ENCODE measurements around the gene TMEM163.
"Not testable (repeated sequence)": the region's sequence is repeated elsewhere in the genome, so short reads cannot be mapped to it uniquely, and the experiment has no call there.

The TMEM163 gene

DNA sequence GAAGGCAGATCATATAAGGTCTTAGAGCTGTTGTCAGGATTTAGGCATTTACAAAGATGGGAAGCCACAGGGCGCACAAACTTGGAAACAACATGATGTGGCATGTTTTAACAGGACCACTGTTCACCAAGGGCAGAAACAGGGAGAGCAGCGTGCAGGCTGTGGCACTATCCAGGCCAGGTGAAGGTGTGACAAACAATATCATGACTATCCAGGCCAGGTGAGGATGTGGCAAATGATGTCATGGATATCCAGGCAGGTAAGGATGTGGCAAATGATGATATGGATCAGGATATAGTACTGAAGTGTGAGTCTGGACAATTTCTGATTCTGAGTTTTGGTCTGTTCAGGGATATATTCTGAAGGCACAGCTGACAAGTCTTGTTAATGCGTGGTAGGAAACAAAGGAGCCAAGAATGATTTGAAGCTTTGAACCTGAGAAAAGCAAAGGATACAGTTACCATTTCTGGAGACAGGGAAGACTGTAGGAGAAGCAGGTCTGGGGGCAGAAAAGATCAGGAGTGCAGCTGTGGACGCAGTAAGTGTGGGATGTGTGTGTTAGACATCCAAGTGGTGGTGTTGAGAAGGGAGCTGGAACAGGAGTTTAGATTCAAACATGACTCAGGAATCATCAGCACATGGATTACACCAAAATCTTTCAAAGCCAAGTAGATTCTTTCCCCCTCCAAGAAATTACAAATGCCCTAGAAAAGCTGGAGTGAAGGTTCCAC is 205.9 kb downstream of the TMEM163 start:
- DNase-seq: no peak

DNA sequence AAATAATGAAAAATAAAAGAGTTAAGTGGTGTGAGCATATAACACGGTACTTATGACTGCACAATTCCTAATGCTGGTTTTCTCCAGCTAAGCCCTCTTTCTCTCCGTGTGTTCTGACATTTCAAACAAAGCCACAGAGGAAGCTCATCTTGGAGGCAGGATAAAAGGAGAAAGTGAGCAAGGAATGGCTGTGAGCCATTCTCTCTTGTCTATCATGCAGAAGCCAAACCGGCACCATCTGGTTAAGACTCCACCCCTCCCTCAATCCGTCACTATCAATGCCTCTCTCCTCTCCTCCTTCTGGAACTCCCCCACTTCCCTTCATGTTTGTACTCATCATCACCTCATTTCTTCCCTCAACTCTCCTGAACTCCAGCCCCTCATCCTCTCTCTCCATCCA is 210.4 kb downstream of the TMEM163 start:
- DNase-seq: no peak

DNA sequence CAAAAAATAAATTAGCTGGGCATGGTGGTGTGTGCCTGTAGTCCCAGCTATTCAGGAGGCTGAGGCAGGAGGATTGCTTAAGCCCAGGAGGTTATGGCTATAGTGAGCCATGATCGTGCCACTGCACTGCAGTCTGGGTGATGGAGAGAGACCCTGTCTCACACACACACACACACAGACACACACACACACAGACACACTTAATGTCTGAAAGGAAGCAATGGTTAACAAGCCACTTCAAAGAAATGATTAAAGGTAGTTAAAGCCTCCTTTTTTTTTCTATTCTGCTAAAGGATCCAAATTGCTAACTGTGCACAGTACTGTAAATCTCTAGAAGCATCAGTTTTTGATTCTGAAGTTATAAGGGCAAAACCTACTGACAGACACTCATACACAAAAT is 211.1 kb downstream of the TMEM163 start:
- DNase-seq: no peak

DNA sequence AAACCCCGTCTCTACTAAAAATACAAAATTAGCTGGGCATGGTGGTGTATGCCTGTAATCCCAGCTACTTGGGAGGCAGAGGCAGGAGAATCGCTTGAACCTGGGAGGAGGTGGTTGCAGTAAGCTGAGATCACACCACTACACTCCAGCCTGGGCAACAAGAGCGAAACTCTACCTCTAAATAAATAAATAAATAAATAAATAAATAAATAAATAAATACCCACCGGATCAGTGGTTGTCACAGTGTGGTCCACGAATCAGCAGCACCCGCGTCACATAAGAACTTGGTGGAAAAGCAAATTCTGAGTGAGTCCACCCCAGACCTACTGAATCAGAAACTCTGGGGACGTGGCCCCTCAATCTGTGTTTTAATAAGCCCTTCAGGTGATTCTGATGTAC is 211.6 kb downstream of the TMEM163 start:
- DNase-seq: not testable (repeated sequence)

DNA sequence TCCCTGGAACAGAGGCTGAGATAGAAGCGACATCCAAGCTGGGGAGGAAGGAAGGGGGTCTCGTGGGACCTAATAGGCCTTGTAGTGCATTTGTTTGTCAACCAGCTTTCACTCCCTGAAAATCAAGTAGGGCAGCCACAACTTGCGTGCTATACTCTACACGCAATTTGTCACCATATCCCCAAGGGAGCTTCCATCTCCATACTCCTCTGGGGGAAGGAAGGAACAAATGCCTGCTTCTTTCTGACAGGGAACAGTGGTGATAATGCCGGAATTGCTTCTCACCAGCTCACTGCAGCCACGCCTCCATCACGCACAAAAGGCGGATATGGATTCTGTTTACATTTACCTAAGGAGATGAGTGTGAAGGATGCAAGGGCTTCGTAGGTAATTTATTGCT is 213.4 kb downstream of the TMEM163 start:
- DNase-seq: no peak

DNA sequence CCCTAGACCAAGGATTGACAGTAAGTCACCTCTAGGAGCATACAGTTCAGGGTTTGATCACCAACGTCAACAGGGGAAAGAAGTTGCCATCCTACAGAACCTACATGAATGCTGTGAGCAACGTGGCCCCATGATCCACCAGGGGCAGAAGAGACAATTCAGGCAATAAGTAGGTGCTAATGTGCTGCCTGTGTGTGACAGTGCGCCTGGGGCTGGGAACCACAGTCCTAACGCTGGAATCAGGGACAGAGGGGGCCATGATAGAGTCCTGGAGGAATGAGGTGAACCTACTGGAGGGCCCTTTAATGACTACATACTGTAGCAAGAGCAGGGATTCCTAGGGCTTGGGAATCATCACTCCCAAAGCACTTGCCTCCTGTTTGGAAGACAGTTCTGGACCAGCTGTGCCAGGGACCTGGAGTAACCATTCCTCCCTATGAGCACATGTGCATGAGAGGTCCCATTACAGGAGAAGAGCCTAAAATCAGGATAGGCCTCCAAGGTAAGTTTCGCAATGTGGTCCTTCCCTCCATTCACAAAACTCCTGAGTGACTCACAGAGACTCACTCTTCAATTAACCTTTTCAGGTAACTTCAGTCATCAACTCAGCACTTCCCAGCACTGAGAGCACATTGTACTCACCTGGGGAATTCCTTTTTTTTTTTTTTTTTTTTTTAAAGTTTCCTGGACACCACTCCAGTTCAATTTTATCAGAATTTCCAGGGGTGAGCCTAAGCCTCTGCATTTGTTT is 214.0 kb downstream of the TMEM163 start:
- DNase-seq: no peak

DNA sequence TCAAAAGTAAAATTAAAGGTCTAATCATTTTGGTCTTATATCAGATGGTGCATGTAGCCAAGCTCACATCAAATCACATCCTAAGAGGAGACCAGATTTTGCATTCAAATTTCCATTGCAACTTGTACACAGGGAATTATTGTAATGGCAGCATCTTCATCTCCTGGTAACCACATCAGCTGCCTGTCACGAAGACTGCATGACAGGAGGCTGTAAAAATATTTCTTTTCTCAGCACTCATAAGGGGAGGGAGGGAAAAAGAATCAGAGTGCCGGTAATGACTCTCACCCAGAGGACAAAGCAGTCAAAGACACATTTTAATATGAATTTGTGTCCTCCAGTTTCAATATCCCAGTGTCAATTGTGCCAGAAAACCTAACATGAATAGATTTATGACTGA is 216.7 kb downstream of the TMEM163 start:
- DNase-seq: no peak

DNA sequence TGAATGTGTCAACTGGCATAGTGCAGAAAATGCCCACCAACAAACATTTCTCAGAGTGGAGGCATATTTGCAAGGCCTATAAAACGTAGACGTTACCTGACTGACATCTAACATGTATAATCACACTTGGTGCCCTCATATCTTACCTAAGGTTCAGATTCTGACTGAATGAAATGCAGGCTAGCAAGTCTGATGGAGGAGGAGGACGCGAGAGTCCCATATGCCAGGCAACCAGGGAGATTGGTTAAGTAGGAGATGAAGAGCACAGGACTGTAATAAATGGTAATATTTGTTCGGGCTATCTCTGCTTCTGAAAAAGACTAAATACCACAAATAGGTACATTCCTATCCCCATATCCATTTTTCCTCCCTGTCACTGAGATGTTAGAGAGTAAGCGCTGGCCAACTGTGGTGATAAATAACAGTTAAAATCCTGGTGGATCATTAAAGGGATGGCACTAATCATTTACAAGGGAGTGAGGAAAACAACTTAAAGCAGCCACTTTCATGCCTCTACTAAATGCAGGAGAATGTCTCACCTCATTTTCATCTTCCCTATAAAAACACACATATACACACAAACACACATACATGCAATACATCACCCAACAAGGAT is 217.2 kb downstream of the TMEM163 start:
- no peak for DNase-seq

DNA sequence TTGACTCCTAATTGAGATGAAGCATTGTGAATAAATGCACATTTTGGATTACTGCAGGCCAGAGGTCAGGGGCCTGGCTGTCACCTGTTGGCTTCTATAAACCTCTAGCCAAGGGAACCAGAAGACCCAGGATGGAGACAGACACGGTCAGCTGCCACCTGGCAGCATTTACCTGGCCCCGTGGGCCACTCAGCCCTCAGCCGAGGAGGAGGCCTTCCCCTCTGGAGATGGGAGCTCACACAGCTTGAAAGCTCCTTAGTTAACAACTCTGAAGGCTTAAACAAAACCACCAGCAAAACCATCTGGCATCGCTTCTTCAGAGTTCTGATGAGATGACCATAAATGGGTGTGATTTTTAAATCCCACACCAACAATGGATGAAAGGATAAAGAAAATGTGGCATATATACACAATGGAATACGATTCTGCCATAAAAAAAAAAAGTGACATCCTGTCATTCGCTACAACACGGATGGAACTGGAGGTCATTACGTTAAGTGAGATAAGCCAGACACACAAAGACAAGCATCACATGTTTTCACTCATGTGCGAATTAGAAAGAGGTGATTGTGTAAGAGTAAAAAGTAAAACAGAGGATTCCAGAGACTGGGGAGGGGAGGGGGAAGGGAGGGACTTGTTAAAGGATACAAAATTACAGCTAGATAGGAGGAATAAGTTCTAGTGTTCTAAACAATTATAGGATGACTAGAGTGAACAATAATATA is 218.4 kb downstream of the TMEM163 start:
- DNase-seq: no peak

DNA sequence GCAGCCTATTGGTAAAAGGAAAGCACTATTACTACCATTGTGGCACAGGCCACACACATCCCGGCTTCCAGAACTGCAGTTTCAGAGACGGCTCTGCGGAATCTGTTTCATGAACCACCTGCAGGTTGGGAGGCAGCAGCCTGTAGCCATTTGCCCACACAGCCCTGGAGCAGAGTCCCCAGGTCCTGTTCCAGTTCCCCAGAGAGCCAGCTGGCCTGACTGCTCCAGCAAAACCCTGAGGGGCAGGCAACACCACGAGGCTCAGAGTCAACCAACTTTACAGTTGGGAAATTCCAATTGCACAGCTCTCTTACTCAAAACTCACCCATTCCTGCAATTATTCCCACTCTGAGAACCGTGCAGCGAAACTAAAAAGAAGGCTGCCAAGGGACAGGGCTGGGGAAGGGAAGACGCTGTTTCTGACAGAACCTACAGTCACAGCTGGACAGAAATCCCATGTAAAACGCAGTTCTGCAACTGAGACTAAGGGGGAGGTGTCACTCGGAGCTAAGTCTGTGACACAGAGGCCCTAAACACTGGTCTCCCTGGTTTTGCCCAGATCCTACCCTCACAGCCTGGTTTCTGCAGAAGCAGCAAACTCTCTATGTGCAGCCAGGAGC is 219.4 kb downstream of the TMEM163 start:
- no peak for DNase-seq

DNA sequence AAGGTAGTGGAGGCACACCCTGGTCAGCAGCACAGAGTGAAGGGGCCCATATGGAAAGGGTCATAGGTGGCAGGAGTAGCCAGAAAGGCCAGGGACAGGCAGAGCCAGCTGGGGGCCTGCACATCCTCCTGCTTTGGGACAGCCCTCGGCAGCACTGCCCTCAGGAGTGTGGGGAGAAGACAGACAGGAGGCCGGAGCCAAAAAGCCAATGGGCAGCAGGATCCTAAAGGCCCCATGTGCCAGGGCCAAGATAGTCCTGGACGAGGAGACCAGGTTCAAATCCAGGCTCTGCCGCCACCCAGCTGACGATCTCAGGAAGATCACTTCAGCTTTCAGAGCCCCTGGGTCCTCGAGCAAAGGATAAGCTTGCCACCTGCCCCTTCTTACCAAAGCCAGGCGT is 220.1 kb downstream of the TMEM163 start:
- no peak for DNase-seq

DNA sequence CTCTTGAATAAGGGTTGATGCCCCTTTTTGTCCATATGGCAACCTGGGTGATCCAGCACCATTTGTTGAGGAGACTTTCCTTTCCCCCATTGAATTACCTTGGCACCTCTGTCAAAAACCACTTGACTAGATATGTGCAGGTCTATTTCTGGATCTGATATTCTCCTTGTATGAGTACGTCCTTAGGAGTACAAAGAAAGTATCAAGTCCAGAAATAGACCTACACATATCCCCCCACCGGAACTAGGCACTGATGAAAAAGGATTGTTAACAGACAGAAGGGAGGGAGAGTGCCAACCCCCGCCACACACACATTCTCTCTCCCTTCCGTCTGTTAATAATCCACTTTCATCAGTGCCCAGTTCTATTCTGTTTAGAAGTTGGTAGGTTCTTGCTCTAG is 225.0 kb downstream of the TMEM163 start:
- DNase-seq: no peak

DNA sequence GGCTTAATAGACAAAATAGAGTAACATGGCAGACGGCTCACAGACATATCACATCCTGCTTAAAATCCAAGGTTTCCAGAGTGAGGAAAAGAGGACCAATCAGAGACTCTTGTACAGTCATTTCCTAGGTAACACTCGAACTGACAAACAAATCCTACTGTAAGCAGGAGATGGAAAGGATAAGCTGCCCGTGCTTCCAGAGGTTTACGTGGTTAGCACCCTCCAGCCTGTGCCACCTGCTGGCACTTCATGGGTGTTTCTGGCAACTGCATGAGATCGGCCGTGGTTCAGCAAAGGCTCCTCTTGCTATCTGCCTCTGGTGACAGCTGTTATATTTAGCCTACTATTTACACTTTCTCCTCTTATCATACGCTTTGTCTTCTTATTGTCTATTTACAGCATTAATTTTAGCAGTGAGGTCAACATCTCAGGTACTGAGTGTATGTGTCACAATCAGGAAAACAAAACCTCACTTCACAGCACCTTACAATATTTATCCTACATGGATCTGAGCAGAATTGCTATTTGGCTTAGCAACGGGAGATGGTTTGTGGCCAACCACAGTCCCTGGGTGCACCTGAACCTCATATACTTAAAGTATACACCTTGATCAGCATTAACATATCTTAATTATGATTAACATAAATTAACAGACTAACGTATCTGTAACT is 226.9 kb downstream of the TMEM163 start:
- DNase-seq: peak; percentile 83

DNA sequence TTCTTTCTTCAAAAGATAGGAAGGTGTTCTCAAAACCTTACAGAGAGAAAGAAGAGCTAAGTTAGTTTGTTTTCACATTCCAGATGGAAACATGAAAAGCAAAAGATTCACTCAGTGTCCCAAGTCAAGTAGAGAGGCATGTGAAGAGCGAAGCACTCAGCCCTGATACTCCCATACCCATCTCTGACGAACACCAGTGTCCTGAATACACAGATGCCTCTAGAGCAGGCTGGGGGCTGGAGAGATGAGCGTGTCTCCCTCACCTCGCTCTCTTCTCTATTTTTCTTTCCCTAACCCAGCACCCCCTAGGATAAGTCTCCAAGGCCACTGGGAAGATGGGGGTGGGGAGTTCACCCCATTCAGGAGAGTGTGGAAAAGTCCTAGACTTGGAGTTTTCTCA is 227.8 kb downstream of the TMEM163 start:
- no peak for DNase-seq

DNA sequence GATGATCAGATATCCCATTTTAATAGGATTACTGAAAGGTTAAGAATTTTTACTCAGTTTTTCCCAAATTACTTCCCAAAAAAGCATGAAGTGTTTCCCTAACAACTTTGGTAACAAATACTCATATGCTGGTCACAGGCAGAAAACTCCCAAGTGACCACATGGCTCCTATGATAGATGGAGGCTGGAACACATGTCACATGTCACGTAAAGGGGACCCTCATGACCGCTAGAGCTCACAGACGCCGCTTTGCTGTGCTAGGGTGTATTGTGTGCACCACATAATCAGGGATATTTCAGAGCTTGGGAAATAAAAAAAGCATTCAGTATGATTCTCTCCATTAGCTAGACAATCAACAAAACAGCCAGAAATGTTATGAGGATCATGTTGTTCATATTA is 228.2 kb downstream of the TMEM163 start:
- DNase-seq: no peak

DNA sequence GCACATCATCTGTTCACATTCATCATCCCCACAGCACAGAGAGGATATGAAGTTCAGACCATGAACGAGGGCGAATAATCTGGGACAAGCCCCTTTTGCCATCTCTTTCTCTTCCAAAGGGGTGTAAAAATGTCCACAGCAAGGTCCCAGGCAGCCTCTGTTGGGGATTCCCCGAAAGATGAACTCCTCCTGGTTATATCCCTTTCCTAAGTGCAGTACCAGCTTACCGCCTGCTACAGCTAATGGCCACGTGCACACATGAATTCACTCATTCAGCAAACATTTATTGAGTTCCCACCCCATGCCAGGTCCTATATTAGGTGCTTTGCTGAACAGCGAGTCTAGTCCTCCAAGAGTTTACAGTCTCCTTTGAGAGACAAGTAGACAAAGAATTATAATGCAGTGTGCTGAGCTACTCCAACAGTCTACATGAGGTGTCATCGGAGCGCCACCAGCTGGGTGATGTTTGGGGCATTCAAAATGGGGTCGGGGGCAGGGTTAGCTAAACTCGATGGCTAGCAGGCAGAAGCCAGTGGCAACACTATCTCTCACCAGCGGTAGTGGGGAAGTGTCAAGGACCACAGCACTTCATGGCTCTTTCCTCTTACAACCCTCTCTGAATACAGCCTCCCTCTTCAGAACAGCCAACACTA is 228.9 kb downstream of the TMEM163 start:
- DNase-seq: no peak

DNA sequence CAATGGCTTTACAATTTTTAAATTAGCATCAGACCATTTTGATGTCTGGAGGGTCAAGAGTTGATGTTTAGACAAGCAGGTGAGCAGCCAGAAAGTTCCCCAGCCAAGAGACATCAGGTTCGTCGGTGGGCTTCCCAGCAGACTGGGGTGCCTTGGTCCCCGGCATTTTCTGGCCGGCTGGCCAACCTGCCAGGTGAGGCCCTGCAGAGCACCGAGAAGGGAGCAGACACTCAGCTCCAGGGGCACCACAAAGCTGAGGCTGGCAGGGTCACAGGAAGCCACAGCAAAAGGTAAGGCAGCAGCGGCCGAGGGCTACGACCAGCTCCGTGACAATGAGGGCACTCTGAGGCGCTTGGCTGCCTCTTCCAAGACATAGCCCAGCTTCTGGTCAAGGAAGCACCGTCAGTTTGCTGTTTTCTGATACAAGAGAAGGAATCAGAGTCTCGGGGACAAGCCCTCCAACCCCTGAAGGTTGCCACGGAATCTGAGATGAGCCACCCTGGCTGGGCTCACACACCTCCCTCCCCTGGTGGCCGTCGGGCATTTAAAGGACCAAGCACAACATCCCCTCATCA is 235.9 kb downstream of the TMEM163 start:
- no peak for DNase-seq

DNA sequence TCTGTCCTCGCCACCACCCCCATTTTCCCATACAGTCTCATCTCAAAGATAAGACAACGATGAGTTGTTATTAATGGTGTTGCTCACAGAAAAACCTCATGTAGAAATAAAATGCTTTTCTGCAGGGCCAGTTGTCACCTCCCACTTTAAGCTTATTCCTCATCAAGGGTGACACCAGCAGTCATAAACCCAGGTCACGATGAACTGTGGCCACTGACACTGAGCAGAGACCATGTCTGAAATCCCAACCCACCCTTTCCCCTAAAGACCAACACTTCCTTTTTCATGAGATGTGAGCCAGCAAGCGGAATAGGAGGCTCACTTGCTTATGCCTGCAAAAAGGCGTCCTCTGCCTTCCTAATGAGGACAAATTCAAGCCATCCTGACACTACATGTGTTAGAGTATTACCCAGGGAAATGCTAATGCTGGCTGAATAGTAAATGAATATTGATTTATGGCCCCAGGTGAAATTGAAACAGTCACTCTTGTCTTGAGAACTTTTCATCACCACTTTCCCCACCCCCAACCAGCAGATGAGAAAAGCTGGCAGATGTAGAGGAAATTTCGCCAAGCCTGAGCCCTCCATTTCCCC is 236.6 kb downstream of the TMEM163 start:
- DNase-seq: no peak

DNA sequence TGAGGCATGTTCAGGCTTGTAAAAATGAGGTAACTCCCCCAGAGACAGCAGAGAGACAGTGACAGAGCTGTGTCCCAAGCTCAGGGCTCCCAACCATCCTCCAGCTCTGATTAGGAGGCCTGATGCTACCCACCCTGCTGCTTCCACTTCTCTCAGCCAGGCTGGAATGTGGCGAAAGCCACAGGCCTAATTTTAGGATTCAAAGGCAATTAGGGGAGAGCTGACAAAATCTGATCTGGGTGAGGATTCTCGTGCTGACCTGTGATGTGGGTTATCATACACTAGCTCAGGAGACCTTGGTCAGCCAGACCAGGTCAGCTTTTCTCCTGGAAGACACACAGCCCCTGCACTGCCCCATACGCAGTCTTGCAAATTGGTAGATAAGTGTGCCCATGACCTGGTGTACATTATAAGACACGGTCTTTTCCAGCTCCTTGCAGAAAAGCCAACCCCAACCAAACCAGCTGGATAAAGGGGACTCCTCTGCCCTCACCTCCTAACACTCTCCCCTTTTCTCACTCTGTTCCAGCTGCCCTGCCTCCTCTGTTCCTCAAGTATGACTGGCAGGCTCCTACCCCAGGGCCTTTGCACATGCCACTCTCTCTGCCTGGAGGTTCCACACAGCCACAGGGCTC is 239.0 kb downstream of the TMEM163 start:
- DNase-seq: no peak

DNA sequence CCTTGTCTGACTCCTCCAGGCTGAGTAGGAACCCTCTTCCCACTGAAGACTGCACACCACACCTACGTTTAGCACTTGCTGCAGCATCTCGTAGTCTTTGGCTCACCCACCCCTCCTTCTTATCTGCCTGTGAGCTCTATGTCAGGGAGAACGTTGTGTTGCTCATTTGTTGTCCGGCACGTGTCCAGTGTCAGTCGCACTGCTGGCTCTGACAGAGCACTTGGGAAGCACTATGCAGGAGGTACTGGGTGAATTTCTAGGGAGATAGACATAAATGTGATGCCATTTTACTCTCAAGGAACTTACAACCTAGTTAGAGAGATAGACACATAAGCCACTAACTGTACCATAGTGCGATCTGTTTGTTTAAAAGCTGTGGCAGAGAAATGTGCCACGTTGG is 241.8 kb downstream of the TMEM163 start:
- DNase-seq: not testable (repeated sequence)
